GM12865 (cell line): ENCODE measurements around the gene JADE1.
A peak's percentile ranks its signal among the peaks of the same experiment; 100 is the strongest.

Source experiments
- DNase-seq: peaks from one replicate; pipeline ENCODE4 v3.0.0; 2010; ENCODE audit warnings: low read depth
- H3K4me3 ChIP-seq: 2 replicates; pipeline ENCODE4 v1.5.1; 2011; ENCODE audit warnings: mild to moderate bottlenecking, low read depth, low read length, control low read depth
- TF ChIP-seq, protein P1 (sequence below): IDR thresholded peaks from 2 replicates; pipeline ENCODE4 v1.5.1; 2011; ENCODE audit warnings: low read length, control low read depth, low read depth, inconsistent platforms; ENCODE audit not compliant: insufficient read depth; ENCODE audit errors: missing control alignments

Gene JADE1

GRCh38 chr4:128906581-128906980 lies 97.1 kb downstream of the JADE1 start:
- H3K4me3 ChIP-seq: no peak overlapping the region
- no peak for DNase-seq
- TF ChIP-seq, protein P1, sequence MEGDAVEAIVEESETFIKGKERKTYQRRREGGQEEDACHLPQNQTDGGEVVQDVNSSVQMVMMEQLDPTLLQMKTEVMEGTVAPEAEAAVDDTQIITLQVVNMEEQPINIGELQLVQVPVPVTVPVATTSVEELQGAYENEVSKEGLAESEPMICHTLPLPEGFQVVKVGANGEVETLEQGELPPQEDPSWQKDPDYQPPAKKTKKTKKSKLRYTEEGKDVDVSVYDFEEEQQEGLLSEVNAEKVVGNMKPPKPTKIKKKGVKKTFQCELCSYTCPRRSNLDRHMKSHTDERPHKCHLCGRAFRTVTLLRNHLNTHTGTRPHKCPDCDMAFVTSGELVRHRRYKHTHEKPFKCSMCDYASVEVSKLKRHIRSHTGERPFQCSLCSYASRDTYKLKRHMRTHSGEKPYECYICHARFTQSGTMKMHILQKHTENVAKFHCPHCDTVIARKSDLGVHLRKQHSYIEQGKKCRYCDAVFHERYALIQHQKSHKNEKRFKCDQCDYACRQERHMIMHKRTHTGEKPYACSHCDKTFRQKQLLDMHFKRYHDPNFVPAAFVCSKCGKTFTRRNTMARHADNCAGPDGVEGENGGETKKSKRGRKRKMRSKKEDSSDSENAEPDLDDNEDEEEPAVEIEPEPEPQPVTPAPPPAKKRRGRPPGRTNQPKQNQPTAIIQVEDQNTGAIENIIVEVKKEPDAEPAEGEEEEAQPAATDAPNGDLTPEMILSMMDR: no peak

DNA sequence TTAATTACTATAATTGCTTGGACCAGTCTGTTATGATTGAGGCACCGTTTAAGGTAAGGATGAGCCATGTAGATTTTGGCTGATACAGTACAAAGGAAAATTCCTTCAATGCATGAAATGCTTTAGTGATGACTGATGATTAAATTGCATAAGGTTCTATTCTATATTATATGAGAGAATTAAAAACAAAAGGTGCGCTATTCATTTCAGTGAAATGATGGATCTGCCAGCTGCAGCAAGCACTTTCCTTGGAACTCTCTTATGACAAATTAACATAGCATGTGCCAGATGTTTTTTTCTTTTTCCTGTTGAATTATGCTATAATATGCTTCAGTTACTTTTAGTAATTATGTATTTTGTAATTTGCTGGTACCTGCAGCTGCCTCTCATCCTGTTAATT lies 98.5 kb downstream of the JADE1 start:
- H3K4me3 ChIP-seq: no peak overlapping the region

DNA sequence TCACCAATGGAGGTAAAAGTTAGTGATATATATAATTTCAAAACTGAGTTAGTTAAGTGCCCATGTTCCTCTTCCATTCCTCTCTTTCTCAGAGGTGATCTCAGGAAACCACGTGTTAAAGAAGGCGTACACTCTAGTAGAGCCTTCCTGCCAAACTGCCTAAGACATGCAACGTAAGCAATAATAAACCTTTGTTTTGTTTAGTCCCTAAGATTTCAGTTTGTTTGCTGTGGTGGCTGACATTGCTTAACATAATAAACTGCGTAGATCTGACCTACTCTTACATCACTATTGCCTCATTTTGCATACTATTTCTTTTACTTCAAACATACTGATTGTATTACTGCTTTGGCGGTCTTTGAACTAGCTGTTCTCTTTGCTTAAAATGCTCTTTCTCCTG lies 99.2 kb downstream of the JADE1 start:
- TF ChIP-seq, protein P1: no peak
- H3K4me3 ChIP-seq: no peak overlapping the region
- no peak for DNase-seq

More for the DNA sequence above, 98.5 kb downstream of the JADE1 start:
- TF ChIP-seq, protein P1: no peak
- DNase-seq: no peak

GRCh38 chr4:128913228-128913627 lies 103.7 kb downstream of the JADE1 start:
- DNase-seq: peak; percentile 47
- no peak overlapping the region for H3K4me3 ChIP-seq
- TF ChIP-seq, protein P1: no peak

DNA sequence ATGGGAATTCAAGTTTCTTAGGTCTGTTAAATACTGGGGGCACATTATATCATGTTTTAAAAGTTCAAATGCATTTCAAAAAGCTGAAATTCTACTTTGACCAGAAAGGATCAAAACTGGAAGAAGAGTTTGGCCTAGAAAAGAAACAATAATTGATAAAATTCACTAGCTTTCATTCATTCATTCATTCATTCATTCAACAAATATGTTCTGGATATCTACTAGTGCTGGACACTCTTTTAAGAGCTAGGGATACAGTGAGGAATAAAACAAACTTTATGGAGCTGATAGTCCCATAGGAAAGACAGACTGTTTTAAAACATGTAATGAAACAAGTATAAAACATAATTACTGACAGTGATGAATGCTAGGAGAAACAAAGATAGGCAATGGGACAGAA lies 106.0 kb downstream of the JADE1 start:
- no peak for DNase-seq
- TF ChIP-seq, protein P1: no peak
- no peak overlapping the region for H3K4me3 ChIP-seq

GRCh38 chr4:128916832-128917231 lies 107.3 kb downstream of the JADE1 start:
- TF ChIP-seq, protein P1: no peak
- H3K4me3 ChIP-seq: no peak overlapping the region
- DNase-seq: peak; percentile 44

GRCh38 chr4:128917781-128918180 lies 108.3 kb downstream of the JADE1 start:
- H3K4me3 ChIP-seq: no peak overlapping the region
- DNase-seq: peak; percentile 57
- TF ChIP-seq, protein P1: no peak
